GM19099 (cell line): ENCODE data around the gene PIP5KL1.

Experiments
- POLR2A ChIP-seq: IDR thresholded peaks from 3 replicates; pipeline ENCODE4 v1.6.1; 2011; ENCODE audit warnings: low read depth; ENCODE audit not compliant: insufficient read length; ENCODE audit errors: extremely low read depth

PIP5KL1 gene

GRCh38 chr9:127946728-127947127 lies 16.2 kb upstream of the PIP5KL1 start:
- TF ChIP-seq POLR2A = no peak

GRCh38 chr9:127945942-127946341 lies 15.4 kb upstream of the PIP5KL1 start:
- TF ChIP-seq POLR2A = no peak

GRCh38 chr9:127945338-127945737 lies 14.8 kb upstream of the PIP5KL1 start:
- TF ChIP-seq POLR2A = no peak

- TF ChIP-seq POLR2A = no peak
These were observed 14.1 kb upstream of the PIP5KL1 start for GRCh38 chr9:127944586-127945218.

- TF ChIP-seq POLR2A = no peak
These were observed 13.2 kb upstream of the PIP5KL1 start for GRCh38 chr9:127943731-127944144.

GRCh38 chr9:127943011-127943662 lies 12.6 kb upstream of the PIP5KL1 start:
- no peak for TF ChIP-seq POLR2A

GRCh38 chr9:127942216-127943010 lies 11.8 kb upstream of the PIP5KL1 start:
- TF ChIP-seq POLR2A = no peak

GRCh38 chr9:127941961-127942215 lies 11.3 kb upstream of the PIP5KL1 start:
- no peak for TF ChIP-seq POLR2A

GRCh38 chr9:127941062-127941960 lies 10.7 kb upstream of the PIP5KL1 start:
- TF ChIP-seq POLR2A = no peak

GRCh38 chr9:127940593-127940992 lies 10.0 kb upstream of the PIP5KL1 start:
- no peak for TF ChIP-seq POLR2A

GRCh38 chr9:127938298-127938690 lies 7.7 kb upstream of the PIP5KL1 start:
- no peak for TF ChIP-seq POLR2A

GRCh38 chr9:127937388-127938297 lies 7.1 kb upstream of the PIP5KL1 start, which contains the start of gene DPM2:
TSS of gene DPM2 (minus strand) at chr9:127937854. CDS start at chr9:127937820, 34 bp downstream.
- TF ChIP-seq POLR2A = peak; percentile 86

GRCh38 chr9:127937056-127937387 lies 6.4 kb upstream of the PIP5KL1 start:
- TF ChIP-seq POLR2A = no peak

- TF ChIP-seq POLR2A = no peak
These were observed 5.8 kb upstream of the PIP5KL1 start for GRCh38 chr9:127936347-127936852.
